Thyroid gland (tissue), 4 donors: ENCODE results near the gene CEACAM5. TPM values are rescaled to one million over a fixed set of nuclear protein-coding genes. Genes with fewer than 3 reads are reported as not detected.

ENCODE experiments used
- DNase-seq, 2 donors: peaks; one replicate each; pipeline ENCODE4 v3.0.0-alpha.2; 2019
- H3K27ac ChIP-seq, 3 donors: fragments of 200-600 bp; sonication (generic); 1 replicate in 2 of 3; 2 replicates in 1 of 3; pipeline ENCODE4 v1.5.1; 2016 to 2019; ENCODE audit warnings: mild to moderate bottlenecking in 1 of 3, moderate library complexity in 1 of 3
- H3K27me3 ChIP-seq: fragments of 200-600 bp; sonication (generic); one replicate; pipeline ENCODE4 v1.5.1; 2019
- H3K36me3 ChIP-seq, 2 donors: fragments of 200-600 bp; sonication (generic); one replicate each; pipeline ENCODE4 v1.5.1; 2016 to 2019
- H3K4me1 ChIP-seq, 2 donors: fragments of 200-600 bp; sonication (generic); one replicate each; pipeline ENCODE4 v1.5.1; 2017 to 2019
- H3K4me3 ChIP-seq, 3 donors: fragments of 200-600 bp; sonication (generic); replicated peaks in 1 of 3; 1 replicate in 2 of 3; 2 replicates in 1 of 3; pipeline ENCODE4 v1.5.1; 2016; ENCODE audit warnings: mild to moderate bottlenecking in 1 of 3
- H3K9me3 ChIP-seq: fragments of 200-600 bp; sonication (generic); one replicate; pipeline ENCODE4 v1.5.1; 2017
- CTCF ChIP-seq, 6 experiments: fragments of 200-600 bp in 3 of 6; fragments of 450-650 bp in 3 of 6; sonication (generic) in 3 of 6; IDR thresholded peaks; one replicate each; pipeline ENCODE4 v1.5.1; 2016 to 2019; ENCODE audit warnings: antibody characterized with exemption in 6 of 6, mild to moderate bottlenecking in 2 of 6, inconsistent platforms in 1 of 6, moderate library complexity in 1 of 6
- POLR2A ChIP-seq, 2 donors: fragments of 450-650 bp; IDR thresholded peaks; one replicate each; pipeline ENCODE4 v1.6.1; 2017; ENCODE audit warnings: antibody characterized with exemption in 2 of 2, mild to moderate bottlenecking in 2 of 2, moderate library complexity in 1 of 2
- WGBS, 2 donors: methylation state at CpG; one replicate each; pipeline ENCODE4 v1.1.5; 2017; 5-methylcytosine and 5-hydroxymethylcytosine counted together
- intact Hi-C: fragments of 100-400 bp; cut with DNase I; formaldehyde crosslinking; loops from one replicate; pipeline ENCODE4 v1.15.1; 2023
- total RNA-seq, 4 donors: library from RNA; depleted of rRNA; stranded (reverse); fragments of >200 nt; gene quantifications; one replicate each; pipeline ENCODE4 v1.2.3, GENCODE V29; 2016

Gene CEACAM5
- total RNA-seq, 4 donors from 2014 or later = 1.2 to 8.8 TPM; not detected in 2

DNA sequence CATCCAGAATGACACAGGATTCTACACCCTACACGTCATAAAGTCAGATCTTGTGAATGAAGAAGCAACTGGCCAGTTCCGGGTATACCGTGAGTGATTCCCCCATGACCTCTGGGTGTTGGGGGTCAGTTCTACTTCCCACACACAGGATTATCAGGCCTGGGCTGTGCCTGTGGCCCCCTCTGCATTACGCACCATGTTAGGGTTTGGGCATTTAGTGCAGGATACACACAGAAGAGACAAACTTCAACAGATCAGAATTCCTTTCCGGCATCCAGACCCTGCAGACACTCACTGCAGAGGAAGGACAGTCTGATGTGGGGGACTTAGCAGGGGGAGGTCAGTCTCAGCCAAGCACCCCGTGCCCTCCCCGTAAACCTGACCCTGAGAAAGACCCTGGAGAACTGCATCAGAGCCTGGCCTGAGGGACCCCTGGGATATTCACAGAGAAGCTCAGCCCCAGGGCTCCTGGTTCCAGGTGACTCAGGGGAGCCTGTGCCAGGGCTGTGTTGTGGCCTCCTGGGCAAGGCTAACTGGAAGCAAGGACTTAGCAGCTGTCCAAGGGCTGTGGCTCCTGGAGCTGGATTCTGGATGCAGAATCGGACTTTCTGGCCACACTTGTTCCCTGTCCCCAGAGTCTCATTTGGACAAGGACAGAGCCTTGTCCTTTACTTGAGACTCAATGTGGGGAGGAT, 1.7 kb downstream of the CEACAM5 start:
- intact Hi-C loops = no loop called here
- H3K27me3 ChIP-seq = no peaks in the 10 kb centered on the region
- H3K9me3 ChIP-seq = no peaks in the 10 kb centered on the region
- H3K36me3 ChIP-seq = no peaks in the 10 kb centered on the region
- H3K4me1 ChIP-seq = no peaks in the 10 kb centered on the region
- no peak overlapping the region for H3K27ac ChIP-seq
- WGBS, 2 donors = 83 to 84% methylated on average over 7 to 8 of the region's 8 CpGs
- no peak for TF ChIP-seq CTCF (IDR thresholded peaks at IDR 0.05)
- no peak for DNase-seq
- no peak overlapping the region for H3K4me3 ChIP-seq

DNA sequence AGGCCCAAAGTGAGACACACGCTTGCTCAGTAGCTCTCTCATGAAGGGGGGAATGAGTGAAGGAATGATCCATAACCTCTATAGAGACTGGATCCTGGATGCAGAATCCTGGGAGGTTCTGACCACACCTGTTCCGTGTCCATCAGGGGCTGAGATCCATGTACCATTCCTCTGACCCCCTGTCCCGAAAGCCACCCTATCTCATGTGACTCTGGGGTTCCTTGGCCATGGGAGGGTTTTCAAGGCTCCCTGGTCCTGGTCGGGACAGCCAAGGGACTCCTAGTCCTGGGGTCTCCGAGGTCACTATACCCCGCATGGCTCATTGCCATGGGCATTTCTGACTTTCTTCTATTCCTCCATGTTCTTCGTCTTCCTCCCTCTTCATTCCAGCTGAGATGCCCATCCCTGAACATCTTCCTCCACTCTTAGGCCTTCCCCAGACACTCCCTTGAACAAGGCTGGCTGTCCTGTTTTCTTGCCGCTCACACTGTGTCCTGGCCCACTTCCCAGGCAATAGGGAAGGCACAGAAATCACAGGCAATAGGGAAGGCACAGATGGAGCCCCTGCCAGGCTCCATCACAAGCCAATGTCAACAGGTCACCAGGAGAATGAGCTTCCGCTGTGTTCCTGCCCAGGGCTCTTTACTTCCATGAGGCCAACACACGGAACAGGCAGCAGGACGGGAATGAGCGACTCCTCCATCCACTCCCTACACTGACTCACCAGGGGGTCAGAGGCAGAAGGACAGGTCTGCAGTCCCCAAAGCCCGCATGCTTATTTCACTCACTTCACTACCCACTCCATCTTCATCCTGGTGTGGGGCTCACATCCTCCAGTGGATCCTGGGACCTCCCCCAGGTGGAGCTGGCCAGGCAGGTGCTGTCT, 3.2 kb downstream of the CEACAM5 start:
- Histone ChIP-seq H3K27me3 (no peaks in the 10 kb centered on the region), H3K4me3 (no peak overlapping the region), H3K9me3 (no peaks in the 10 kb centered on the region), H3K36me3 (no peaks in the 10 kb centered on the region), H3K27ac (no peak overlapping the region), H3K4me1 (no peaks in the 10 kb centered on the region)
- no peak for TF ChIP-seq POLR2A (IDR thresholded peaks at IDR 0.05)
- no peak for TF ChIP-seq CTCF (IDR thresholded peaks at IDR 0.05)
- WGBS, 2 donors = 81 to 86% methylated on average over 13 of the region's 13 CpGs
- intact Hi-C loops = no loop called here
- DNase-seq = no peak

DNA sequence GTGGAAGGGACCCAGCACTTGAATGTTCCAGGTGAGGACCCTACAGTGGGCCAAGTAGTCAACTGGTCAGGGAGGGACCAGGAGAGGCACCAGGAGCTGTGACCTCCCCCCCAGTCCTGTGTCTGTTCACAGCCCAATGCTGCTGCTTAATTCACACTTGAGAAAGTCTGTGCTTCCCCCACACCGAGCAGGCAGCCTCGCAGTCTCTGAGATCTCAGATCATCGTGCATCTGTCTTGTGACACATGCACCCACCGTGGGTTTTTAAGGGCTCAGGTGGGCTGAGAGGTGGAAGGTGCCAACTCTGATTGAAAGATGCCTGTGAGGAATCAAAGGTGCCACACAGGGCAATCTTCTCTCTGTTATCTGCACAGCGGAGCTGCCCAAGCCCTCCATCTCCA, 6.2 kb downstream of the CEACAM5 start:
- Histone ChIP-seq H3K4me3 (no peak overlapping the region), H3K4me1 (no peaks in the 10 kb centered on the region), H3K27me3 (no peaks in the 10 kb centered on the region), H3K9me3 (no peaks in the 10 kb centered on the region), H3K27ac (no peak overlapping the region), H3K36me3 (no peaks in the 10 kb centered on the region)
- WGBS, 2 donors = 75 to 83% methylated on average over 4 to 5 of the region's 5 CpGs
- intact Hi-C loops = no loop called here
- TF ChIP-seq POLR2A (IDR thresholded peaks at IDR 0.05) (no peak), CTCF (IDR thresholded peaks at IDR 0.05) (no peak)
- DNase-seq = no peak

DNA sequence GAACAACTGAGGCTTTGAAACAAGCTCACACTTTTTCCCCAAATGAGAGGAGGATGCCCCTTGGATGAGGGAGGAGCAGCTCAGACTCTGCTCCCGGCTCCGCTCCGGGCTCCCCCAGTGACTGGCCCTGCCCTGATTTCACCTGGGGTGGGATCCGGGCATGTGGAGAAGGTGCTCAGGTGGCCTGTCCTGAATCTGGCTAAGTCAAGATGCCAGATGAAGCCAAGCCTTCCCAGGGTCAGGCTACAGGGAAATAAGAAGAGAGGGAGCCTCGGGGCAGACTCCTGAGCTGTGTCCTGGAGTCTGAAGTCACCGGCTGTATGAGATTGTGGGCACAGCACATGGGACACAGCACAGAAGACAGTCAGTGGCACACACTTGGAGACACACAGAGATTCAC, 10.3 kb downstream of the CEACAM5 start:
- no peak for DNase-seq
- no peak overlapping the region for H3K27ac ChIP-seq
- TF ChIP-seq POLR2A (IDR thresholded peaks at IDR 0.05) (no peak), CTCF (IDR thresholded peaks at IDR 0.05) (no peak)
- no peaks in the 10 kb centered on the region for H3K27me3 ChIP-seq
- 70 to 85% methylated on average over 6 of the region's 6 CpGs for WGBS, 2 donors
- intact Hi-C loops = no loop called here
- H3K4me1 ChIP-seq = no peaks in the 10 kb centered on the region
- H3K36me3 ChIP-seq = no peaks in the 10 kb centered on the region
- H3K9me3 ChIP-seq = no peaks in the 10 kb centered on the region
- H3K4me3 ChIP-seq = no peak overlapping the region

GRCh38 chr19:41720103-41720502, 11.7 kb downstream of the CEACAM5 start:
- Histone ChIP-seq H3K27me3 (no peaks in the 10 kb centered on the region), H3K27ac (no peak overlapping the region), H3K4me3 (no peak overlapping the region), H3K4me1 (no peaks in the 10 kb centered on the region), H3K9me3 (no peaks in the 10 kb centered on the region), H3K36me3 (no peaks in the 10 kb centered on the region)
- TF ChIP-seq CTCF (IDR thresholded peaks at IDR 0.05) = no peak
- no peak for TF ChIP-seq POLR2A (IDR thresholded peaks at IDR 0.05)
- WGBS, 2 donors = 72 to 88% methylated on average over 3 of the region's 3 CpGs
- intact Hi-C loops = no loop called here
- DNase-seq = no peak
